Suprapubic skin (tissue), 4 donors: ENCODE data around the gene FOLR1.

Source experiments
- CTCF ChIP-seq, 2 donors: fragments of 200-600 bp in 1 of 2; fragments of 450-650 bp in 1 of 2; sonication (generic) in 1 of 2; IDR thresholded peaks; one replicate each; pipeline ENCODE4 v1.5.1; 2016 to 2019; ENCODE audit warnings: antibody characterized with exemption in 2 of 2, mild to moderate bottlenecking in 1 of 2, moderate library complexity in 1 of 2
- EP300 ChIP-seq: sonication (generic); formaldehyde crosslinking; IDR thresholded peaks from one replicate; pipeline ENCODE4 v1.6.1; 2017; ENCODE audit warnings: antibody characterized with exemption
- POLR2A ChIP-seq, 2 donors: fragments of 450-650 bp; IDR thresholded peaks; one replicate each; pipeline ENCODE4 v1.6.1; 2017; ENCODE audit warnings: antibody characterized with exemption in 2 of 2, mild to moderate bottlenecking in 2 of 2, moderate library complexity in 2 of 2
- POLR2AphosphoS5 ChIP-seq, 3 donors: sonication (generic); formaldehyde crosslinking; IDR thresholded peaks; one replicate each; pipeline ENCODE4 v1.6.1; 2017; ENCODE audit warnings: antibody characterized with exemption in 3 of 3

- TF ChIP-seq CTCF (IDR thresholded peaks at IDR 0.05) (no peak), POLR2AphosphoS5 (IDR thresholded peaks at IDR 0.05) (no peak), POLR2A (IDR thresholded peaks at IDR 0.05) (no peak), EP300 (no peak)
Measured at GRCh38 chr11:72226701-72227100, 34.8 kb downstream of the FOLR1 start.
